GM21360 (cell line): ENCODE results near the gene LRRC52.
"Not testable (repeated sequence)": the region's sequence is repeated elsewhere in the genome, so short reads cannot be mapped to it uniquely, and the experiment has no call there.

Source experiments
- ATAC-seq: cut with Tn5 transposase; IDR thresholded peaks from one replicate; pipeline ENCODE4 v1.9.1; 2021; ENCODE audit warnings: mild to moderate bottlenecking, moderate library complexity; ENCODE audit not compliant: unreplicated experiment

LRRC52 gene

GRCh38 chr1:165580931-165581871 is 37.4 kb downstream of the LRRC52 start:
- no peak for ATAC-seq

- no peak for ATAC-seq
These were observed 38.1 kb downstream of the LRRC52 start for GRCh38 chr1:165581926-165582325.

- no peak for ATAC-seq
These were observed 42.6 kb downstream of the LRRC52 start for GRCh38 chr1:165586398-165586797.

GRCh38 chr1:165591391-165591790 is 47.6 kb downstream of the LRRC52 start:
- ATAC-seq, result not testable (repeated sequence)

- peak; percentile 34 for ATAC-seq
These were observed 49.4 kb downstream of the LRRC52 start for GRCh38 chr1:165592945-165593823.

GRCh38 chr1:165595246-165595938 is 51.6 kb downstream of the LRRC52 start:
- no peak for ATAC-seq

- peak; percentile 97 for ATAC-seq
These were observed 54.3 kb downstream of the LRRC52 start for GRCh38 chr1:165597883-165598675.

GRCh38 chr1:165598676-165599059 is 54.9 kb downstream of the LRRC52 start:
- ATAC-seq, result no peak

- ATAC-seq, result no peak
These were observed 57.0 kb downstream of the LRRC52 start for GRCh38 chr1:165600793-165601192.

- ATAC-seq, result no peak
These were observed 60.0 kb downstream of the LRRC52 start for GRCh38 chr1:165603810-165604209.

GRCh38 chr1:165605246-165605645 is 61.4 kb downstream of the LRRC52 start:
- ATAC-seq, result no peak

- ATAC-seq, result not testable (repeated sequence)
These were observed 62.9 kb downstream of the LRRC52 start for GRCh38 chr1:165606676-165607075.

- no peak for ATAC-seq
These were observed 67.1 kb downstream of the LRRC52 start for GRCh38 chr1:165610866-165611265.

GRCh38 chr1:165612062-165612461 is 68.3 kb downstream of the LRRC52 start:
- ATAC-seq, result no peak
